ENCODE measurements around the gene MMP7.

DNA sequence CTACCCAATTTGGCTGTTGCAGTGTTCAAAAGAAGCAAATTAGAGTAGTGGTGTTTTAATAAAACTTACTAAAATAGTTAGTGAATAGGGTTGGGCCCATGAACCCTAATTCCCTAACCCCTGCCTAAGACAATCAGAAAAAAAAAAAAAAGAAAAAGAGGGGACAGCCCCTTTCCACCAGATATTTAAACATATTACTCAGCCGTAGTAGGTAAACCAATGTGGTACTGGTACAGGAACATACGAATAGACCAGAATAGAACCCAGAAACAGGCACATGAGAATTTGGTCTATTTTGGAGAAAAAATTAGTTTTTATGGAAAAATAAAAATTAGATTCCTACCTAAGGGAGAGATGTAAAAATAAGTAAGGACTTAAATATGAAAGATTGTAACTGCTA is 38.6 kb downstream of the MMP7 start:
- no peak for TF ChIP-seq SMC3 (IDR thresholded peaks at IDR 0.05; ENCODE audit: low read depth, low read length)
- TF ChIP-seq, protein P1, sequence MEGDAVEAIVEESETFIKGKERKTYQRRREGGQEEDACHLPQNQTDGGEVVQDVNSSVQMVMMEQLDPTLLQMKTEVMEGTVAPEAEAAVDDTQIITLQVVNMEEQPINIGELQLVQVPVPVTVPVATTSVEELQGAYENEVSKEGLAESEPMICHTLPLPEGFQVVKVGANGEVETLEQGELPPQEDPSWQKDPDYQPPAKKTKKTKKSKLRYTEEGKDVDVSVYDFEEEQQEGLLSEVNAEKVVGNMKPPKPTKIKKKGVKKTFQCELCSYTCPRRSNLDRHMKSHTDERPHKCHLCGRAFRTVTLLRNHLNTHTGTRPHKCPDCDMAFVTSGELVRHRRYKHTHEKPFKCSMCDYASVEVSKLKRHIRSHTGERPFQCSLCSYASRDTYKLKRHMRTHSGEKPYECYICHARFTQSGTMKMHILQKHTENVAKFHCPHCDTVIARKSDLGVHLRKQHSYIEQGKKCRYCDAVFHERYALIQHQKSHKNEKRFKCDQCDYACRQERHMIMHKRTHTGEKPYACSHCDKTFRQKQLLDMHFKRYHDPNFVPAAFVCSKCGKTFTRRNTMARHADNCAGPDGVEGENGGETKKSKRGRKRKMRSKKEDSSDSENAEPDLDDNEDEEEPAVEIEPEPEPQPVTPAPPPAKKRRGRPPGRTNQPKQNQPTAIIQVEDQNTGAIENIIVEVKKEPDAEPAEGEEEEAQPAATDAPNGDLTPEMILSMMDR (conservative IDR thresholded peaks at IDR 0.05; ENCODE audit: low read depth, low read length), result no peak
- TF ChIP-seq FOS (IDR thresholded peaks at IDR 0.05; ENCODE audit: low read depth, low read length), result no peak
- TF ChIP-seq RFX5 (IDR thresholded peaks at IDR 0.05; ENCODE audit: low read depth, low read length), result no peak
- no peak for TF ChIP-seq CEBPB (IDR thresholded peaks at IDR 0.05; ENCODE audit: low read depth, low read length)
- TF ChIP-seq POLR2A (IDR thresholded peaks at IDR 0.05; ENCODE audit: low read depth, low read length), result no peak
- no peak for TF ChIP-seq RAD21 (IDR thresholded peaks at IDR 0.05; ENCODE audit: low read length)
- no peak for TF ChIP-seq MAZ (IDR thresholded peaks at IDR 0.05; ENCODE audit: borderline replicate concordance, low read depth, low read length)
- TF ChIP-seq, protein P2, sequence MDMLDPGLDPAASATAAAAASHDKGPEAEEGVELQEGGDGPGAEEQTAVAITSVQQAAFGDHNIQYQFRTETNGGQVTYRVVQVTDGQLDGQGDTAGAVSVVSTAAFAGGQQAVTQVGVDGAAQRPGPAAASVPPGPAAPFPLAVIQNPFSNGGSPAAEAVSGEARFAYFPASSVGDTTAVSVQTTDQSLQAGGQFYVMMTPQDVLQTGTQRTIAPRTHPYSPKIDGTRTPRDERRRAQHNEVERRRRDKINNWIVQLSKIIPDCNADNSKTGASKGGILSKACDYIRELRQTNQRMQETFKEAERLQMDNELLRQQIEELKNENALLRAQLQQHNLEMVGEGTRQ (IDR thresholded peaks at IDR 0.05; ENCODE audit: low read depth, low read length), result no peak
- TF ChIP-seq CHD1 (IDR thresholded peaks at IDR 0.05; ENCODE audit: low read depth, low read length), result no peak
- TF ChIP-seq BHLHE40 (IDR thresholded peaks at IDR 0.05; ENCODE audit: low read depth, low read length), result no peak
